ENCODE data around the gene PAK1.

Gene PAK1

GRCh38 chr11:77375107-77375506 lies 98.8 kb downstream of the PAK1 start:
- TF ChIP-seq ZFX (IDR thresholded peaks at IDR 0.05; ENCODE audit: borderline replicate concordance), result no peak
- TF ChIP-seq CTCF (IDR thresholded peaks at IDR 0.05), result no peak
- peak overlapping the region; percentile 39 for H3K27ac ChIP-seq

GRCh38 chr11:77374611-77375031 lies 99.3 kb downstream of the PAK1 start:
- peak overlapping the region; percentile 39 for H3K27ac ChIP-seq

GRCh38 chr11:77374108-77374507 lies 99.8 kb downstream of the PAK1 start:
- TF ChIP-seq CTCF (IDR thresholded peaks at IDR 0.05), result no peak
- no peak for TF ChIP-seq ZFX (IDR thresholded peaks at IDR 0.05; ENCODE audit: borderline replicate concordance)
- H3K27ac ChIP-seq, result peak overlapping the region; percentile 39; the same call in 1 of the 2 replicates

More at GRCh38 chr11:77374611-77375031, 99.3 kb downstream of the PAK1 start:
- TF ChIP-seq ZFX (IDR thresholded peaks at IDR 0.05; ENCODE audit: borderline replicate concordance), result no peak
- no peak for TF ChIP-seq CTCF (IDR thresholded peaks at IDR 0.05)

GRCh38 chr11:77372726-77373125 lies 101.2 kb downstream of the PAK1 start:
- TF ChIP-seq CTCF (IDR thresholded peaks at IDR 0.05) (no peak), ZFX (IDR thresholded peaks at IDR 0.05; ENCODE audit: borderline replicate concordance) (no peak)
- H3K27ac ChIP-seq, result no peak overlapping the region

- TF ChIP-seq ZFX (IDR thresholded peaks at IDR 0.05; ENCODE audit: borderline replicate concordance) (no peak), CTCF (IDR thresholded peaks at IDR 0.05) (no peak)
- no peak overlapping the region for H3K27ac ChIP-seq
Measured at GRCh38 chr11:77371646-77372045, 102.2 kb downstream of the PAK1 start.

GRCh38 chr11:77370217-77370616 lies 103.7 kb downstream of the PAK1 start:
- TF ChIP-seq CTCF (IDR thresholded peaks at IDR 0.05) (peak; percentile 24), ZFX (IDR thresholded peaks at IDR 0.05; ENCODE audit: borderline replicate concordance) (no peak)
- H3K27ac ChIP-seq, result no peak overlapping the region

- TF ChIP-seq ZFX (IDR thresholded peaks at IDR 0.05; ENCODE audit: borderline replicate concordance), result no peak
- TF ChIP-seq CTCF (IDR thresholded peaks at IDR 0.05), result no peak
- no peak overlapping the region for H3K27ac ChIP-seq
Measured at GRCh38 chr11:77361184-77361583, 112.7 kb downstream of the PAK1 start.
